Measurements from ENCODE around the gene AOC2.

The AOC2 gene

GRCh38 chr17:42844271-42844670, at the start of gene AOC2:
Gene AOC2 (plus strand): TSS chr17:42844580. CDS start chr17:42844627, 47 bp downstream.
- Histone ChIP-seq H3K27me3 (ENCODE audit: control insufficient read depth, low read length) (no peaks in the 10 kb centered on the region), H4K20me1 (ENCODE audit: control insufficient read depth, insufficient read depth, low read depth, low read length) (peaks cover 4% of the 10 kb centered on the region; the same call in 1 of the 2 replicates), H3K4me1 (ENCODE audit: control insufficient read depth, low read length) (no peaks in the 10 kb centered on the region), H3K4me3 (ENCODE audit: low read length) (no peak within 1 kb of the TSS), H3K79me2 (ENCODE audit: control insufficient read depth, low read length) (no peaks in the 10 kb centered on the region), H3K4me2 (ENCODE audit: low read length) (no peak within 1 kb of the TSS), H3K9me3 (ENCODE audit: control insufficient read depth, insufficient read depth, low read length) (no peaks in the 10 kb centered on the region), H3K36me3 (ENCODE audit: control insufficient read depth, low read length) (peaks cover 55% of the 10 kb centered on the region), H3K9me2 (replicated peaks; ENCODE audit: control insufficient read depth, low read length) (no peaks in the 10 kb centered on the region), H3F3A (ENCODE audit: control insufficient read depth, insufficient read depth) (peaks cover 17% of the 10 kb centered on the region), H3K27ac (ENCODE audit: low read depth, low read length) (no peak within 1 kb of the TSS)
- TF ChIP-seq CTCF (IDR thresholded peaks at IDR 0.05; ENCODE audit: low read depth, low read length, poor library complexity, severe bottlenecking) (no peak), EZH2phosphoT487 (IDR thresholded peaks at IDR 0.05; ENCODE audit: borderline replicate concordance, low read length) (no peak)

GRCh38 chr17:42795061-42795460, 49.3 kb upstream of the AOC2 start:
- no peak for TF ChIP-seq EZH2phosphoT487 (IDR thresholded peaks at IDR 0.05; ENCODE audit: borderline replicate concordance, low read length)
- TF ChIP-seq CTCF (IDR thresholded peaks at IDR 0.05; ENCODE audit: low read depth, low read length, poor library complexity, severe bottlenecking): no peak
- Histone ChIP-seq H3K27ac (ENCODE audit: low read depth, low read length) (no peak overlapping the region), H3K9me3 (ENCODE audit: control insufficient read depth, insufficient read depth, low read length) (no peaks in the 10 kb centered on the region), H3K4me2 (ENCODE audit: low read length) (no peak overlapping the region), H3K4me3 (ENCODE audit: low read length) (no peak overlapping the region), H3K27me3 (ENCODE audit: control insufficient read depth, low read length) (peaks cover 15% of the 10 kb centered on the region), H3K36me3 (ENCODE audit: control insufficient read depth, low read length) (no peaks in the 10 kb centered on the region), H4K20me1 (ENCODE audit: control insufficient read depth, insufficient read depth, low read depth, low read length) (no peaks in the 10 kb centered on the region), H3K79me2 (ENCODE audit: control insufficient read depth, low read length) (peaks cover 6% of the 10 kb centered on the region), H3K9me2 (replicated peaks; ENCODE audit: control insufficient read depth, low read length) (no peaks in the 10 kb centered on the region), H3K4me1 (ENCODE audit: control insufficient read depth, low read length) (peaks cover 13% of the 10 kb centered on the region), H3F3A (ENCODE audit: control insufficient read depth, insufficient read depth) (no peaks in the 10 kb centered on the region)

- H3K36me3 ChIP-seq (ENCODE audit: control insufficient read depth, low read length): no peaks in the 10 kb centered on the region
- no peak overlapping the region for H3K27ac ChIP-seq (ENCODE audit: low read depth, low read length)
- H3K4me1 ChIP-seq (ENCODE audit: control insufficient read depth, low read length): peaks cover 13% of the 10 kb centered on the region
- TF ChIP-seq EZH2phosphoT487 (IDR thresholded peaks at IDR 0.05; ENCODE audit: borderline replicate concordance, low read length) (no peak), CTCF (IDR thresholded peaks at IDR 0.05; ENCODE audit: low read depth, low read length, poor library complexity, severe bottlenecking) (no peak)
- no peaks in the 10 kb centered on the region for H3K9me3 ChIP-seq (ENCODE audit: control insufficient read depth, insufficient read depth, low read length)
- H3K79me2 ChIP-seq (ENCODE audit: control insufficient read depth, low read length): peaks cover 6% of the 10 kb centered on the region
- no peaks in the 10 kb centered on the region for H4K20me1 ChIP-seq (ENCODE audit: control insufficient read depth, insufficient read depth, low read depth, low read length)
- no peaks in the 10 kb centered on the region for H3K9me2 ChIP-seq (replicated peaks; ENCODE audit: control insufficient read depth, low read length)
- no peak overlapping the region for H3K4me3 ChIP-seq (ENCODE audit: low read length)
- no peaks in the 10 kb centered on the region for H3F3A ChIP-seq (ENCODE audit: control insufficient read depth, insufficient read depth)
- H3K27me3 ChIP-seq (ENCODE audit: control insufficient read depth, low read length): peaks cover 13% of the 10 kb centered on the region
- H3K4me2 ChIP-seq (ENCODE audit: low read length): no peak overlapping the region
Observed at GRCh38 chr17:42795465-42795864, 48.9 kb upstream of the AOC2 start.

All from DOHH2 (cell line).